Measurements from ENCODE around the gene HPF1.

HPF1 gene

DNA sequence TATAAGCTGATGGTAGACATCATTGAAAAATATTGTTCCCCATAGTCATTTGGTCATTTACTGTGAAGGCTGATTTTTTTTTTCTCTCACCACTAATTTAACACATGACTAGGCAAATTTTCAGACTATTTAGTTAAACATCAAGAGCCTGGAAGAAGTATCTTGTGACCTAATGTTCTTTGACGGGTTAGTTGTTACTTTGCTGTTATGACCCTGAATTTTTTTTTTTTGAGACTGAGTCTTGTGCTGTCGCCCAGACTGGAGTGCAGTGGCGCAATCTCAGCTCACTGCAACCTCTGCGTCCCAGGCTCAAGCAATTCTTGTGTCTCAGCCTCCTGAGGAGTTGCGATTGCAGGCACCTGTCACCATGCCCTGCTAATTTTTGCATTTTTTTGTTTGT, 67.0 kb downstream of the HPF1 start:
- no peak for DNase-seq (ENCODE audit: low spot score)
- POLR2A ChIA-PET (ENCODE audit: low non-redundant PET), result no interaction called here
- no peak for TF ChIP-seq CTCF (conservative IDR thresholded peaks at IDR 0.05; ENCODE audit: low read depth)
- no peak overlapping the region for H3K27ac ChIP-seq
- CTCF ChIA-PET, result interaction anchor here (1.0 kb wide), 1 partner anchor 29 kb away, joined by 4 read pairs; no protein-coding TSS in a partner anchor

DNA sequence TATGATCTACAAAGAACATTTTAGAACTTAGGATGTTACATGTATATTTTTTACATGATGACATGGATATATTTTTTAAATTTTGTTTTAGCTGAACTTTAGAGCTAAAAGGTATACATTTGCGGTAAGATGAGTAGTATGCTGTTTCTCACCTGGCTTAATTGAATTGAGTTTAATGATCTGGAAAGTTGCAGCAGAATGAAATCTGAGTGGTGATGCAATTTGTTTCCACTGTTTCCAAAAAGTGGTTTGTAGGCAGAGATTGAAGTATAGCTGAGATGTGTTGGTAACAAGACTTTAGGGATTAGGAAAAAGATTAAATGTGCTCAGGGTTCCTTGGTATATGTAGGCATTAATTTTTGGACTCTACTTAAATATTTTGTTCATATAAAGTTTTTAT, 68.1 kb downstream of the HPF1 start:
- no peak for TF ChIP-seq CTCF (conservative IDR thresholded peaks at IDR 0.05; ENCODE audit: low read depth)
- no peak overlapping the region for H3K27ac ChIP-seq
- ChIA-PET CTCF (interaction anchor here (0.7 to 1.0 kb wide), 3 partner anchors 9 to 691 kb away, joined by 3 to 4 read pairs (median 3); no protein-coding TSS in a partner anchor), POLR2A (ENCODE audit: low non-redundant PET) (no interaction called here)
- no peak for DNase-seq (ENCODE audit: low spot score)

DNA sequence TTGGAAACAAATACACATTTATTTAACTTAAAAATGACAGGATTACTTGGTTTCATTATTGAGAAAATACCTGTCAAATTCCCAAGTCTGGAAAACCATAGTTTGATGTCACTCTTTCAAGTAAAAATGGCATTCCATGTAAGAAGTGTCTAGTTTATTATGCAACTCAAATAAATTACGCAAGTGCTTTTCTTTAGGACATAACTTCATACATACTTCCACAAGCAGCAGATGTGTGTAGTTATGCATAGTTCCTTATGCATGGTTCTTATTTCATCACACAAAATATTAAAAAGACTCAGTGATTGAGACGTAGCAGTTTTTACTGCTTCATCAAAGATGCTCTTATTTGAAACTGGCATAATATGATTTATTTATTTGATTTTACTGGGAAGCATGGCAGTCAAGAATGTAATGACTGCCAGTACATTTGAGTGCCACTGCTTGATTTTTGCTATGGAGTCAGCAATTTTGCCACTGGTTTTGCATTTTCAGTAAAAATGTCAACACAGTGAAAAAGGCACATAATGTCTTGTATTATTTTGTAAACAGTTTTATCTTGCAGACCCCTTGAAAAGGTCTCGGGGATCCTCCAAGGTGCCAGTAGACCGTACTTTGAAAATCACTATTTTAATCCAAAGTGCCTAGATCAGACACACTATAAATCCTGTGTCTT, 75.2 kb downstream of the HPF1 start:
- TF ChIP-seq CTCF (conservative IDR thresholded peaks at IDR 0.05; ENCODE audit: low read depth), result no peak
- ChIA-PET POLR2A (ENCODE audit: low non-redundant PET) (no interaction called here), CTCF (no interaction called here)
- DNase-seq (ENCODE audit: low spot score), result no peak
- H3K27ac ChIP-seq, result no peak overlapping the region
